GM15510 (cell line): ENCODE measurements around the gene PDP2.

Experiments used
- POLR2A ChIP-seq: IDR thresholded peaks from 3 replicates; pipeline ENCODE4 v1.6.1; 2011; ENCODE audit warnings: borderline replicate concordance; ENCODE audit not compliant: insufficient read length; ENCODE audit errors: extremely low read depth

The PDP2 gene

GRCh38 chr16:66869424-66869823, 10.9 kb upstream of the PDP2 start:
- no peak for TF ChIP-seq POLR2A

- no peak for TF ChIP-seq POLR2A
Observed at GRCh38 chr16:66871840-66872239, 8.5 kb upstream of the PDP2 start.

DNA sequence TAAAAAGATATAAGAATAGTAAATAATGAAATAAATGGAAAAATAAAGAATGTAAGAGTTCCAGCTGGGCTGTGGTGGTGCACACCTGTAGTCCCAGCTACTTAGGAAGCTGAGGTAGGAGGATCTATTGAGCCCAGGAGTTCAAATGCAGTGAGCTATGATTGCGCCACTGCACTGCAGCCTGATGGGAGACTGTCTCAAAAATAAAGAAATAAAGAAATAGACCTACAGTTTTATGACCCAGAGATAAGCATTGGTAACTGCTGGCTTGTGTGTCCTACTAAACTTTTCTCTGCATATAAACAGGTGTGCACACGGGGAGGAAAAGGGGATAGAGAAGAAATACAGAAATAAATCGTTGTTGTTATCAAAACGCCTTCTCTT, 7.8 kb upstream of the PDP2 start:
- TF ChIP-seq POLR2A: no peak

- TF ChIP-seq POLR2A: no peak
Observed at GRCh38 chr16:66872943-66873684, 7.2 kb upstream of the PDP2 start.

- no peak for TF ChIP-seq POLR2A
Observed at GRCh38 chr16:66873685-66874055, 6.6 kb upstream of the PDP2 start.

DNA sequence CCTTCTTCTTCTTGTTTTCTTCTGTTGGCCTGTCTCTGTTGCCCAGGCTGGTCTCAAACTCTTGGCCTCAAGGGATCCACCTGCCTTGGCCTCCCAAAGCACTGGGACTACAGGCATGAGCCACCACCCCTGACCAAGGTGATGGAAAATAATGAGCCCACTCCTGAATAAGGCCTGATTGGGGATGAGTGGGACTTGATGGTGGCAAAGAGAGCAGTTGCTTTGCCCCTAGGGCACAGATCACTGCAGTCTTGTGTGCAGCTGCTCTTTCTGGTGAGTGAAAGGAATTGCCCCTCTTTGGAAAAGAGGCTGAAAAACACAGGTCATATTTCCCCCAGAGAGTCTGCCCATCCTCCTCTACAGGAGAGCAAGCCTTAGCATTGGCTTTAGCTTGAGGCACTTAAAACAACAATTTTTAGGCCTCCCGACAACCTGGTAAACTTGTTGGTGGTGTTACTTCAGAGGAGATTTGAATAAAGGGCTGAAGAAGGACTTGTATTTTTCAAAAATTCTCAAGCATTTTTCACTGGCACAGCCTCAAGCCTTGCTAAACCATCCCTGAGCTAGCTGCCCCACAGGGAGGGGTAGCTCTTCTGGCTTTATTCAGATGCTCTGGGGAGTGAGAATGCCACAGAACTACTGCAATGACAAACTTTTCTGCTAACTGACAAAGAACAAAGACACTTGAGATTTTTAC, 6.1 kb upstream of the PDP2 start:
- no peak for TF ChIP-seq POLR2A

GRCh38 chr16:66878067-66878466, 2.2 kb upstream of the PDP2 start:
- TF ChIP-seq POLR2A: no peak

DNA sequence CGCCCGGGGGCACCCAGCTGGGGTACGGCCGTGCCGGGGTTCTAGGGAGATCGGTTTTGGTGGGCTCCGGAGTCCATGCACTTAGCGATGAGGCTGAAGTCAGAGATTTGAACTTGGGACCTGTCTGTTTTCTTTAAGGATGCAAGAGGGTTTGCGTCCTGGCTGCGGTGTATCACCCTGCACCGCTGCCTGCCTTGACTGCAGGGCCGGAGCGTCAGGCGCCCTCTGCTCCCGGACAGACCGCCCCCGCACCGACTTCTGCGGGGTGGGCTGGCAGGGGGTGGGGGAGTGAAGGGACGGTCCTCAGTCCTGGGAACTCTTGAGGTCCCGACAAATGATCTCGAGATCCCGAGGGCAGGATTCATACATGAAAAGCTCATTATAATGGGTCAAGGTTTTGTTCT, 701 bp downstream of the PDP2 start:
- no peak for TF ChIP-seq POLR2A

- TF ChIP-seq POLR2A: no peak
Observed at GRCh38 chr16:66881560-66881959, 1.2 kb downstream of the PDP2 start.

GRCh38 chr16:66881964-66882508, 1.7 kb downstream of the PDP2 start:
- no peak for TF ChIP-seq POLR2A

- no peak for TF ChIP-seq POLR2A
Observed at GRCh38 chr16:66882702-66883101, 2.4 kb downstream of the PDP2 start.

DNA sequence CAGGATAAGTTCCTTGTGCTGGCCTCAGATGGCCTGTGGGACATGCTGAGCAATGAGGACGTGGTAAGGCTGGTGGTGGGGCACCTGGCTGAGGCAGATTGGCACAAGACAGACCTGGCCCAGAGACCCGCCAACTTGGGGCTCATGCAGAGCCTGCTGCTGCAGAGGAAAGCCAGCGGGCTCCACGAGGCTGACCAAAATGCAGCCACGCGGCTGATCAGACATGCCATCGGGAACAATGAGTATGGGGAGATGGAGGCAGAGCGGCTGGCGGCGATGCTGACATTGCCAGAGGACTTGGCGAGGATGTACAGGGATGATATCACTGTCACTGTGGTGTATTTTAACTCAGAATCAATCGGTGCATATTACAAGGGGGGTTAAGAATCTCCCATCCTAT, 5.2 kb downstream of the PDP2 start:
- TF ChIP-seq POLR2A: no peak

DNA sequence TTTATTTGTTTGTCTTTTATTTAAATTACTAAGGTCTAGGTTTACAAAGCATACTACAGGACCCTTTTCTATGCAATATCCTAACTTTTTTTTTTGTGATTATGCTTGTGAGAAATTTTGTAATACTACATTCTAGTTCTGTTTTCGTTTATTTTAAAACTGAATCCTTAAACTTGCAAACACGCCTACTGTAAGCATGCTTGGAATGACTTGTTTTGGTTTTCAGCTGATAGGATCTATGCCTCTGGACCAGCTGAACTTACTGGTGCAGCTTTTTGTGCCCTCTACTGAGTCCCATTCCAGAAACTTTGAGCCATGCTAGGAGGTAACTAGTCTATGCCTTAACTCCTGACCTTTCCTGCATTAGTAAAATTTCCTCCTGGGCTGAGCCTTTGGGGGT, 6.0 kb downstream of the PDP2 start:
- TF ChIP-seq POLR2A: no peak

DNA sequence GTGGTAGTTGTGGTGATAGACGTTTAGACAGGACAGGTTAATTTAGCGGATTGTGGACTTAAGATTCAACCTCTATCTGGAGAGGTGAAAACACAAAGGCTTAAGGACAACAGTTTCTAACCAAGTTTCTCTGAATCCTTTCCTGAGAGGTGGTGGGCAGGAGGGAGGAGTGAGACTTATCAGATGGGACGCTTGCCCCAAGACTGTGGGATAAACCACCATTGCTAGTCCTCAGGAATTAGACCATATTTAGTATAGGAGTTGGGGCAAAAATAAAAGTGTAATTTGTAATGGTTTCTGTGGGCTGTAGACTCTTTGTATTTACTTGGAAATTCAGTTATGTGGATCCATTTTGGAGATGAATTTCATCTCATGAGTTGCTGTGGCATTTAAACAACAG, 6.6 kb downstream of the PDP2 start:
- no peak for TF ChIP-seq POLR2A

GRCh38 chr16:66888647-66889615, 8.6 kb downstream of the PDP2 start:
- no peak for TF ChIP-seq POLR2A
